ENCODE measurements around the gene LTBP1. TPM values are rescaled to one million over a fixed set of nuclear protein-coding genes. Genes with fewer than 3 reads are reported as not detected.

Gene LTBP1
- total RNA-seq, 1 donor from 2014 or later: 29.7 TPM

DNA sequence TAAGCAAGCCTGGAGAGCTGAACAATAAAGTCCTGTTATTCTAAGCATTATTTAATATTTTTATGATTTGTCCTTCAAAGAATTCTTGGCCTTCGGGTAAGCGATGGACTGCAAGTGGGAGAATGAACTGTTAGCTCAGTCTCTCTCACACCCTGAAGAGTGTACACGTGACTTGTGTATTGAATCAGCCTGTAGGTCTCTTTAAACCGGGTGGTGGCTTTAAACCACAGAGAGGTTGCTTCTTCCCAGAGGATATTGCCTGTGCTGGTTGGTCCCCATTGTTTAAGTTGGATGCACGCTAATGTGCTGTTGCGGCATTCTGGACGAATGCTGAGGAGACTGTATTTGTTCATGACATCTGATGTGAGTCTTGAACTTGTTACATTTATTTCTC is 183.3 kb downstream of the LTBP1 start:
- H3K27me3 Mint-ChIP-seq (ENCODE audit: low read depth, unreplicated experiment): no peaks in the 10 kb centered on the region
- H3K9ac ChIP-seq (ENCODE audit: low read length): no peak overlapping the region
- H2AFZ ChIP-seq (ENCODE audit: low read depth, low read length): no peak overlapping the region
- no peak overlapping the region for H3K4me2 ChIP-seq (ENCODE audit: low read length)
- no peaks in the 10 kb centered on the region for H3K27me3 ChIP-seq (ENCODE audit: insufficient read depth, low read length)
- no peak overlapping the region for H3K4me3 ChIP-seq (ENCODE audit: insufficient read depth, low read depth, low read length)
- no peak for TF ChIP-seq EZH2 (IDR thresholded peaks at IDR 0.05; ENCODE audit: insufficient read depth, low read length)
- peaks cover 2% of the 10 kb centered on the region for H3K9me3 Mint-ChIP-seq (ENCODE audit: unreplicated experiment)
- H3K79me2 ChIP-seq (ENCODE audit: insufficient read depth, low read length): no peaks in the 10 kb centered on the region
- H3K36me3 ChIP-seq (ENCODE audit: insufficient read depth, low read length): no peaks in the 10 kb centered on the region
- peak overlapping the region; percentile 34 for H3K27ac Mint-ChIP-seq (ENCODE audit: unreplicated experiment)
- no peak for DNase-seq (ENCODE audit: low read depth)
- H3K4me1 ChIP-seq (ENCODE audit: insufficient read depth, low read length): peaks cover 38% of the 10 kb centered on the region
- H3K9me3 ChIP-seq (ENCODE audit: insufficient read depth, low read depth, low read length): no peaks in the 10 kb centered on the region
- no peak overlapping the region for H3K27ac ChIP-seq (ENCODE audit: low read depth, low read length)
- no peaks in the 10 kb centered on the region for H3K36me3 Mint-ChIP-seq (ENCODE audit: low read depth, unreplicated experiment)
- H4K20me1 ChIP-seq (ENCODE audit: insufficient read depth, low read length): no peaks in the 10 kb centered on the region
- H3K4me3 Mint-ChIP-seq (ENCODE audit: unreplicated experiment): no peak overlapping the region
- no peak for FAIRE-seq
- peaks cover 50% of the 10 kb centered on the region for H3K4me1 Mint-ChIP-seq (ENCODE audit: low read depth, unreplicated experiment)

- peaks cover 2% of the 10 kb centered on the region for H3K9me3 Mint-ChIP-seq (ENCODE audit: unreplicated experiment)
- no peaks in the 10 kb centered on the region for H3K27me3 Mint-ChIP-seq (ENCODE audit: low read depth, unreplicated experiment)
- Histone ChIP-seq H3K27me3 (ENCODE audit: insufficient read depth, low read length) (no peaks in the 10 kb centered on the region), H3K4me1 (ENCODE audit: insufficient read depth, low read length) (peaks cover 38% of the 10 kb centered on the region), H2AFZ (ENCODE audit: low read depth, low read length) (no peak overlapping the region), H3K4me3 (ENCODE audit: insufficient read depth, low read depth, low read length) (no peak overlapping the region), H3K79me2 (ENCODE audit: insufficient read depth, low read length) (peaks cover 4% of the 10 kb centered on the region), H3K9ac (ENCODE audit: low read length) (no peak overlapping the region), H3K36me3 (ENCODE audit: insufficient read depth, low read length) (no peaks in the 10 kb centered on the region), H3K4me2 (ENCODE audit: low read length) (peak overlapping the region; percentile 40), H4K20me1 (ENCODE audit: insufficient read depth, low read length) (no peaks in the 10 kb centered on the region), H3K9me3 (ENCODE audit: insufficient read depth, low read depth, low read length) (no peaks in the 10 kb centered on the region), H3K27ac (ENCODE audit: low read depth, low read length) (no peak overlapping the region)
- TF ChIP-seq EZH2 (IDR thresholded peaks at IDR 0.05; ENCODE audit: insufficient read depth, low read length) (no peak), CTCF (IDR thresholded peaks at IDR 0.05; ENCODE audit: insufficient read depth, low read depth, low read length) (no peak)
- FAIRE-seq (no peak), DNase-seq (ENCODE audit: low read depth) (no peak)
- H3K36me3 Mint-ChIP-seq (ENCODE audit: low read depth, unreplicated experiment): no peaks in the 10 kb centered on the region
- H3K4me1 Mint-ChIP-seq (ENCODE audit: low read depth, unreplicated experiment): peaks cover 53% of the 10 kb centered on the region
- H3K27ac Mint-ChIP-seq (ENCODE audit: unreplicated experiment): peak overlapping the region; percentile 34
- H3K4me3 Mint-ChIP-seq (ENCODE audit: unreplicated experiment): no peak overlapping the region
Measured at GRCh38 chr2:33130544-33130943, 183.8 kb downstream of the LTBP1 start.

DNA sequence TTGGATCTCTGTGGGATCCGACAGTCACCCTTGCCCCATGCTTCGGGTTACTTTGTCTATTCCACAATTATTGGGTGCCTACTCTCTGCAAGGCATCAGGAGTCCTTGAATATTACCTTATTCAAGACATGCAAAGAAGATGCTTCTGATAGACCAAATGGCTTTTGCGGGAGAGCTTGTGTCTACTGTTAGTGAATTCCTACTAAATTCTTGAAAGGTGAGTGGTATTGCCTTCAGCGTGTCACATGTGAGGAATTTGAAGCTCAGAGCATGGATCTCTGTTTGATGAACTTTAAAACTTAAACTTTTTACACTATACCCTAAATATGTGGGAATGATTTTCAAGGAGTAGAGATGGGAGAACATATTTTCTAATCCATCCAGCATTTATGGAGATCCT is 184.4 kb downstream of the LTBP1 start:
- Histone ChIP-seq H3K9ac (ENCODE audit: low read length) (no peak overlapping the region), H3K36me3 (ENCODE audit: insufficient read depth, low read length) (no peaks in the 10 kb centered on the region), H3K4me2 (ENCODE audit: low read length) (peak overlapping the region; percentile 40), H4K20me1 (ENCODE audit: insufficient read depth, low read length) (no peaks in the 10 kb centered on the region), H3K27ac (ENCODE audit: low read depth, low read length) (no peak overlapping the region), H3K4me1 (ENCODE audit: insufficient read depth, low read length) (peaks cover 38% of the 10 kb centered on the region), H2AFZ (ENCODE audit: low read depth, low read length) (no peak overlapping the region), H3K9me3 (ENCODE audit: insufficient read depth, low read depth, low read length) (no peaks in the 10 kb centered on the region), H3K4me3 (ENCODE audit: insufficient read depth, low read depth, low read length) (no peak overlapping the region), H3K79me2 (ENCODE audit: insufficient read depth, low read length) (peaks cover 10% of the 10 kb centered on the region), H3K27me3 (ENCODE audit: insufficient read depth, low read length) (no peaks in the 10 kb centered on the region)
- Mint-ChIP-seq H3K36me3 (ENCODE audit: low read depth, unreplicated experiment) (no peaks in the 10 kb centered on the region), H3K27ac (ENCODE audit: unreplicated experiment) (peak overlapping the region; percentile 71), H3K4me3 (ENCODE audit: unreplicated experiment) (no peak overlapping the region), H3K9me3 (ENCODE audit: unreplicated experiment) (peaks cover 2% of the 10 kb centered on the region), H3K27me3 (ENCODE audit: low read depth, unreplicated experiment) (no peaks in the 10 kb centered on the region), H3K4me1 (ENCODE audit: low read depth, unreplicated experiment) (peaks cover 59% of the 10 kb centered on the region)
- DNase-seq (ENCODE audit: low read depth): peak; percentile 55
- FAIRE-seq: no peak
- TF ChIP-seq EZH2 (IDR thresholded peaks at IDR 0.05; ENCODE audit: insufficient read depth, low read length) (no peak), CTCF (IDR thresholded peaks at IDR 0.05; ENCODE audit: insufficient read depth, low read depth, low read length) (no peak)

All from astrocyte (in vitro differentiated cells and primary cell).